ENCODE results near the gene FAT4.

DNA sequence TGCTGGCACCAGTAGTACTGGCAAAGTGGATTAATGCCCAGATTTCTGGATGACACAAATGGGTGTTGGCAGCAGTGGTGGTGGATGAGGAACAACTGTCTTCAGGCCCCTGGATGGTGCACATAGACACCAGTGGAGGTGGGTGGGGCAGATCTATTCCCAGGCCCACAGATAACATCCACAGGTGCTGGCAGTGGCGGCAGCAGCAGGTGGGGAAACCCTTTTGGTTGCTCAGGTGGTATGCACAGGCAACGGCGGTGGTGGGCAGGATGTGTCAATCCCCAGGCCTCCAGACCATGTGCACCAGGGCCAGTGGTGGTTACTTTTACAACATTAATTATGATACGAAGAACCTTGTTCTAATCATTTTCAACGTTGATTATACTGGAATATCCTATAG lies 48.9 kb upstream of the FAT4 start:
- TF ChIP-seq, protein P1, sequence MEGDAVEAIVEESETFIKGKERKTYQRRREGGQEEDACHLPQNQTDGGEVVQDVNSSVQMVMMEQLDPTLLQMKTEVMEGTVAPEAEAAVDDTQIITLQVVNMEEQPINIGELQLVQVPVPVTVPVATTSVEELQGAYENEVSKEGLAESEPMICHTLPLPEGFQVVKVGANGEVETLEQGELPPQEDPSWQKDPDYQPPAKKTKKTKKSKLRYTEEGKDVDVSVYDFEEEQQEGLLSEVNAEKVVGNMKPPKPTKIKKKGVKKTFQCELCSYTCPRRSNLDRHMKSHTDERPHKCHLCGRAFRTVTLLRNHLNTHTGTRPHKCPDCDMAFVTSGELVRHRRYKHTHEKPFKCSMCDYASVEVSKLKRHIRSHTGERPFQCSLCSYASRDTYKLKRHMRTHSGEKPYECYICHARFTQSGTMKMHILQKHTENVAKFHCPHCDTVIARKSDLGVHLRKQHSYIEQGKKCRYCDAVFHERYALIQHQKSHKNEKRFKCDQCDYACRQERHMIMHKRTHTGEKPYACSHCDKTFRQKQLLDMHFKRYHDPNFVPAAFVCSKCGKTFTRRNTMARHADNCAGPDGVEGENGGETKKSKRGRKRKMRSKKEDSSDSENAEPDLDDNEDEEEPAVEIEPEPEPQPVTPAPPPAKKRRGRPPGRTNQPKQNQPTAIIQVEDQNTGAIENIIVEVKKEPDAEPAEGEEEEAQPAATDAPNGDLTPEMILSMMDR (IDR thresholded peaks at IDR 0.05): no peak
- TF ChIP-seq POLR2A (IDR thresholded peaks at IDR 0.05) (no peak), POLR2AphosphoS5 (IDR thresholded peaks at IDR 0.05; ENCODE audit: insufficient read depth in 1 of 2, low read depth in 1 of 2) (no peak)

Measured in vagina (tissue), 2 donors.